HG02840 (cell line): ENCODE data around the gene NUMBL.

Experiments used
- ATAC-seq: cut with Tn5 transposase; IDR thresholded peaks from one replicate; pipeline ENCODE4 v1.9.1; 2021; ENCODE audit warnings: mild to moderate bottlenecking, moderate library complexity, moderate number of reproducible peaks; ENCODE audit not compliant: unreplicated experiment, low FRiP score

NUMBL gene

GRCh38 chr19:40616178-40616577 is 74.3 kb downstream of the NUMBL start:
- no peak for ATAC-seq
